ENCODE results near the gene TTLL7.

GRCh38 chr1:83844546-83844945, 154.4 kb downstream of the TTLL7 start:
- no peak for TF ChIP-seq CTCF (IDR thresholded peaks at IDR 0.05)
- no peak for TF ChIP-seq POLR2A (IDR thresholded peaks at IDR 0.05)
